ENCODE results near the gene DEGS2.

Gene DEGS2

DNA sequence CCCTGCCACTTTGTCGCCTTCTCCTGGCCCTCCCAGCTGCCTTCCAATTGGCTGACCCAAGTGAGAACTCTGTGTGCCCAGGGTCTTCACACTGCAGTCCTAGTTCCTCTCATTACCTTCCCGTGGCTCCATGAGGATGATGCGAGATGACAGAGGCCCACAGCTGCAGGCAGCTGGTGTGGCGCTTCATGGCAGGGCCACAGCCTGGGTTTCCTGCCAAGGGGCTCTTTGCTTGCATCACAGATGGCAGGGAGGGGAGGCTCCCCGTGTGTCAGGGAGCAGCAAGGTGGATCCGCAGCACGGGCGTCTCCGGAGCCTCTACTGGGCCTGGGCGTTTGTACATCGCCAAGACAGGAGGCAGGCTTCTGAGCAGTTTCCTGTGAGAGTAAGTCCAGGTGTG is 28.9 kb downstream of the DEGS2 start:
- DNase-seq = no peak

DNA sequence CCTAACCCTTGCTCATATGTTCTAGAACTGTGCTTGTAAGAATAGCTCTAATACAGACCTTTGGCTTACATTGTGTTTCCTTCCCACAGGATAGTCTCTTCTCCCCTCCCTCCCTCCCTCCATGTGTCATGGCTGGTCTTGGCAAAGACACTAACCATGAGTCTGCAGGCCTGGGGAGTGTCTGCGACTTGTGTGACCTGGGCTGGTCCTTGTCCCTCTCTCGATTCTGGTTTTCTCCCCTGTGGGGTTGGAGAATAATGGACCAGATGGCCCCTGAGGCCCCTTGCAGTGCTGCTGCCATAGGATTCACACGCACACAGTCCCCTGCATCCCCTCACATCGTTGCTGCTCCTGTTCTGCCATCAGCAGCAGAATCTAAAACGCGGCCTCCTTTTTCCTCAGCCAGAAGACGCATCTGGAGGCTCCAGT is 30.3 kb downstream of the DEGS2 start:
- no peak for DNase-seq

DNA sequence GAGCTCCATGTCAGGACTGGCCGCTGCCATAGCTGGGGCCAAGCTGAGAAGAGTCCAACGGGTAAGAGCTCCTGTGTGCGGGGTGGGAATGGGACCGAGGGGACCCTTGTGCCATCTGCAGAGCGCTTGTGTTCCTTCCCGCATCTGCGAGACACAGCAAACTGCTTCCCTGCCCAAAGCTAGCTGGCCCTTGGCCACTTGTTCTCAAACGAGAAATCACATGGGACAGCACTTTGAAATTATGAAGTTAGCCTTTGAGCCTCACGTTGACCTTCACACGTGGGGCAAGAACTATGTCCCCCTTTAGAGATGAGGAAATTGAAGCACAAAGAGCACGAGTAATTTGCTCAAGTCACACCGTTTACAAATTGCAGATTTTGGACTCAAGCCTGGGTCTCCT is 30.8 kb downstream of the DEGS2 start:
- no peak for DNase-seq

DNA sequence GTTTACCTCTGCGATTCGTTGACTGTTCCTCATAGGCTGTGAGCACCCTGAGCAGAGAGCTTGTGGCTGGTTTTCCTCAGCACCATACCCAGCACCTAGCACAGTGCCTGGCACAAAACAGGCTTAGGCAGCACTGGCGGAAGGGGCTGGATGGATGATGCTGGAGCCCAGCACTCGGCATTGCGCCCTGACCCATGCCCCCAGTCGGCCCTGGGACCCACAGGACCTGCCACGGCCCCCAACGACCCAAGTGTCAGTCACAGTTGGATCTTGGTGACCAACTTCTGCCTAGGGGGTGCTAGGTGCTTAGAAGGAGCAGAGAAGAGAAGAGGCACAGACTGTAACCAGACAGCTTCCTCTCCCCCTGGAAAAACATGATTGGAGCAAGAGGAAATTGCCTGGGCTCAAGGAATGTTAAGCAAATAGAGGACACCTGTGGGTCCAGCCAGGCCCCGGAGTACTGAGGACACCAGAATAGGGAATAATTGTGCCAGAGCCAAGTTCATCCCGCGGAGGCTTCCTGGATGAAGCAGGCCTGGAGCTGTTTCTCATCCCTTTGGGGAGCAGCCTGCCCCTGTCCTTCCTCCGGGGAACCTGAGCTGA is 31.5 kb downstream of the DEGS2 start:
- DNase-seq = no peak

DNA sequence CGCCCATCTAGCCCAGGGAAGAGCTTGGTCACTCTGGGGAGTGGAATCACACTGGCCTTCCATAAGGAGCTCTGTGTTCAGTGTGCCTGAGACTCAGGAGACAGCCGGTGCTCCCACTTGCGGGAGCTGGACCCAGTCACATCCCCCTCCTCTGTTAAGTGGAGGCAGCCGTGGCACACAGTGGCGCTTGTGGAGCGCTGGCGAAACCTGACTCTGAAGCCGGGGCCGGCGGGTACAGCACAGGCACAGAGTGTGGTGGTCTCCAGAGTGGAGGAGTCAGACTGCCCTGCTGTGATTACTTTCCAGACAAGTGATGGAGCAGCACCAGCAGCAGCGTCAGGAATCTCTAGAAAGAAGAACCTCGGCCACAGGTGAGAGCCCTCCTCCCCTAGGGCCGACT is 33.0 kb downstream of the DEGS2 start:
- DNase-seq = no peak

DNA sequence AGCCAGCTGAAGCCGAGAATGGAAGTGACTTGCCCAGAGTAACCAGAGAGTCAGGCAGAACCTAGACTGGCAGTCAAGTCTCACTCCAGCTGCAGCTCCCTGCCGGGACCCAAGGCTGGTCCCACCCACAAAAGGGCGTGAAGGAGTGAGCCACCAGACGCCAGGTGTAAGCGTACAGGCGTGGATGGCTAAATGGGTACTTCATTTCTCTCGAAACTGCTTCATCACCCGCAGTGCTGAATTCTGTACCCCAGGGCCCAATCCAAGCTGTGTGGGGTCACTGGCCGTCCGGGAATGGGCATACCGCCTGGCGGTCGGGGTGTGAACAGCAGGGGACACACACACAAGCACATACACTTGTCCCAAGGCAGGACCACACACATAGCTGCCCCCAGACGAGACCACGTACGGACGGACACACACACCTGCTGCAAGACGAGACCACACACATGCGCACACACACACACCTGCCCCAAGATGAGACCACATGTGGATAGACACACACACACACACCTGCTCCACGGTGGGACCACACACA is 34.8 kb downstream of the DEGS2 start:
- DNase-seq = no peak

DNA sequence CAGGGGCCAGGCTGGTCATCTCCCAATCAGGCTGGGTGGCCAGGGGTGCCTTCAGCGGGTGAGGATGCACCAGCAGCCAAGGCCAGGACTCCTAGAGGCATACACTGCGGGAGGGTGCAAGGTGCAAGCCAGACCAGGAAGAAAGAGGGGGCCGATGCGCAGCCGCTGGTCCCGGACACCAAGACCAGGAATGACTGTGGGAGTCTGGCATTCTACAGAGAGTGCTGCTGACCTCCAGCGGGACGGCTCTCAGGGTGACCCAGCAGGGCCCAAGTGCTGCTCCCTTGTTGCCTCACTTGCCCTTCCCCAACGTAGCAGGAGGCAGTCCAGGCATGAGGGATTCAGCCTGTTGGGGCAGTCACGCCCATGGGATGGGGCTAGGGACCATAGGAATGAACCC is 35.8 kb downstream of the DEGS2 start:
- no peak for DNase-seq

DNA sequence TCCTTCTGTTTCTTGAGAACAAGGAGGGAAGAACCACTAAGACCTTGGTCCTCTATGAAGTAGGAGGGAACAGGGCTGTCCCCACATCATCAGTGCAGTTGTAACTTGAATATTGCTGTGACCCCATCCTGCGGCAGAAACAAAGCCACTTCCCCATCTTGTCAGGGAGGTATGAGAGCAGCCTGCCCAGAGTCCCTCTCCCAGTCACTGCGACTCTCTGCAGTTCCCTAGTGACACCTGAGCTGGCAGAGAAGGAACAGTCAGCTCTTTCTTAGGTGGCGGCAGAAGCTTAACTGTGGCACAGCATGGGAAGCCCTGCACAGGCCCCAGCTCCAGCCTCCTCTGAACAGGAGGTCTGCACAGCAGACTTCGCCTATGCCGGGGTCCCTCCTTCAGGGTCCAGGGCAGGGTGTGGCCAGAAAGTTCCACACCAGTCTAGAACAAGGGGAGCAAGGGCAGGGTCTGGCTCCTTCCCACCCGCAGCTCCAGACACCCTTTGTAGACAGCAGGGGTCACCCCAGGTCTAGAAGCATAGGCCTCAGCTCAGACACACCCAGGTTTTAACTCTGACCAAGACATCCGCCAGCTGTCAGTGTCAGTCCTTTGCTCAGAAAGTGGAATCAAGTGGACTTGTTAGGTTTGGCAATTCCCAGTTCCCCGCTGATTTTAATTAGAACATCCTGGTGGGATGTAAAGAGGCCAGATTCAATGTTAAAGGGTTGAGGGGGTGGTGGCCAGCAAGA is 36.8 kb downstream of the DEGS2 start:
- DNase-seq = no peak

DNA sequence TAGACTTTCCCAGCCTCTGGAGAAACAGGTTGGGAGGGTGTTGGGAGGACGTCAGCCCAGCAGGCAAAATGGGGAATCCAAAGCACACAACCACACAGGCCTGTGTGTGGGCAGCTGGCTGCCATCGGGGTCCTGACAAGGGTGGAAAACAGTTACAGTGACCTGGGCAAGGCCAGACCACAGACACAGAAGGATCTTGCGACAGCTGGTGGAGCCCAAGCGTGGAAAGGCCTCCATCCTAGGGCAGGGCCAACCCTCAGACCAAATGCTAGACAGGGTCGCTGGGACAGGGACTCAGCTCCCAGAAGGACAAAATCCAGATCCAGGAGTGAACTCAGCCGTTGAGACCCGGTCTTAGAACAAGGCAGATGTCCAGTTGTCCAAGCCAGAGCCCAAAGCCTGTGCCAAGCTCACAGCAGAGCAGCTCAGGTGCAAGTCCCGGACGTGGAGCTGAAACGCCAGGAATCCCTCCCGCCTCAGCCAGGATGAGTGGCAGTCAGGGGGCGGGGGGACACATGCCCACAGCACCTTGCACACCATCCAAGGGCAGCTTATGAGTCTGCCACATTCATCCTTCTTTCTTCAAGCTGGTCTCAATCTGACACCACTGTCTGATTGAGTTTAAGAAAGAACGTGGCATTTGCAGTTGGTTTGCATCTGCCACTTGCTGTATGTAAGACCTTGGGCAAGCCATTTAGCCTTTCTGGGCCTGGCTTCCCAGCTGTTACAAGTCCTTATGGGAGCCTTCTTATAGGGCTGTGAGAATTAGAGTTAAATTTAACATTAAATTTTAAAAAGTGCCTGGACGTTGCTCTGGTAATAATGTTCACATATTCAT is 37.6 kb downstream of the DEGS2 start:
- DNase-seq = no peak

DNA sequence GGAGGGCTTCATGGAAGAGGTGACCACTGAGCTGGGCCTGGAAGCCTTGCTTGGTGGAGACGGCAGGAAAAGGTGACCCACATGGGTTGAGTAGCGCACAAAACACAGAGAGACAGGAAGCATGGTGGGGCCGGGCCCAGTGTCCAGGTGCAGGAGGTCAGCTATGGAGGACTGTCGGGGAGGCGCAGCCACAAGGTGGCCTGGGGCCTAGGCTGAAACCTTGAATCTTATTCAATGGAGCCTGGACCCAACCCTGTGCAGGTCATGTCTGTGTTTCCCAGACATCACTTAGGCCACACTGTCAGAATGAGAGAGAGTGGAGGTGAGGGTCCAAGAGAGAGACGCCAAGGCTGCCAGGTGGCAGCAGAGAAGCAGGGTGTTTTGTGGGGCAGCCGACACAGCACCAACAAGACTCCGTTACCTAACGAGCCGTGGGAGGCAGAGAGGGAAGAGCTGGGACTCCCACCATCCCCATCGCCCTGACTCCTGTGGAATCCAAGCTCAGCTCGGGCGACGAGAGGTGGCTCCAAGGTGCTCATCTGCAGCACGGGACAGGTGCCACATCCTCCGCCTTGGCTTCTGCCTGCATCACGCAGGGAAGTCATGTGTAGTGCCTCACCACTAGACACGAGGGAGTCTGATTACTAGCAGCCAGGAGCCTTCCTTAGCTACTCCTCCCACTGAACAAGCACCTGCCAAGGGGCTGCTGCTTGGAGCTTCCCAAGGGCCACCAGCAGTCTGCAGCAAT is 38.7 kb downstream of the DEGS2 start:
- DNase-seq = no peak

DNA sequence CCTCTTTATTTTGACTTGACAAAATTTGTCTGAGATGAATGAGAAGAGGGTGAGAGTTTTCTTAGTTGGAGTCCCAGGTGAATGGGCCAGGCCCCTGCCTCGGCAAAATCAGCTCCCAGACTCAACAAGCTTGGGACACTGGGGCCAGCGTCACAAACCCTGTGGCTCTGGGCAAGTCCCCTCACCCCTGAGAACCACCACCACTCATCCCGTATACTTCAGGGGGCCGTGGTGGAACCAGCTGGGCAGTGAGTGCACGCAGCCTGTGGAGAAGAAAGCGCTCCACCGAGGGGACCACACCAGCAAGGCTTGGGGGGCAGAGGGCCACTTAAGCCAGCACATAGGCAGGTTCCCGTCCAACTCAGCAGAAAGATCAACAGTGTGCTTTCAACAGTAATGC is 40.2 kb downstream of the DEGS2 start:
- no peak for DNase-seq

DNA sequence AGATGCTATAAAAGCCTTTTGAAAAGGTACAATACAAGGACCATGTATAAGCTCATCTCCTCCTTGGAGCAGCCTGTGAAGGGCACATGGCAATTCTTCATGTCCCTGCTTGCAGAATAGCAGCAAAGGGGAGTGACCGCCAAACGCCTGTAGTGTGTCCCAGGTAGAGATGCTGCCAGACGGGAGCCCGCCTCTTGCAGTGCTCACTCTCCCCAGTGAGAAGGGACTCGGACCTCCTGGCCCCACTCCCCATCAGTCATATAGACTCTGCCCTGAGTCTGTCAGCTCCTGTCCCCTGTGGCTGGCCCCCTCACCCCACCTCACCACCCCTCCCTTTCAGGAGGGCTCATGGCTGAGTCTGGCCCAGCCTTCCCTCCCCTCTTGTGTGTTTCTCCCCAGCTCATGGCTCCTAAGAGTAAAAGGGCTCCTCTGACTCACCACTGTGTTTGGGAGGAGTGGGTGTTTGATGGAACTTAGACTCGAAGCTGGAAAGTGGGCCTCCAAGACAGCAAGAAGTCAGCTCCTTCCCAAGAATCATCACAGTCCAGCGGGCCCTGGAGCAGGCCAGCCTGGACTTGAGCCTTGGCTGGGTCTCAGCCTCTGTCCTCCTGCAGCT is 40.9 kb downstream of the DEGS2 start:
- no peak for DNase-seq

DNA sequence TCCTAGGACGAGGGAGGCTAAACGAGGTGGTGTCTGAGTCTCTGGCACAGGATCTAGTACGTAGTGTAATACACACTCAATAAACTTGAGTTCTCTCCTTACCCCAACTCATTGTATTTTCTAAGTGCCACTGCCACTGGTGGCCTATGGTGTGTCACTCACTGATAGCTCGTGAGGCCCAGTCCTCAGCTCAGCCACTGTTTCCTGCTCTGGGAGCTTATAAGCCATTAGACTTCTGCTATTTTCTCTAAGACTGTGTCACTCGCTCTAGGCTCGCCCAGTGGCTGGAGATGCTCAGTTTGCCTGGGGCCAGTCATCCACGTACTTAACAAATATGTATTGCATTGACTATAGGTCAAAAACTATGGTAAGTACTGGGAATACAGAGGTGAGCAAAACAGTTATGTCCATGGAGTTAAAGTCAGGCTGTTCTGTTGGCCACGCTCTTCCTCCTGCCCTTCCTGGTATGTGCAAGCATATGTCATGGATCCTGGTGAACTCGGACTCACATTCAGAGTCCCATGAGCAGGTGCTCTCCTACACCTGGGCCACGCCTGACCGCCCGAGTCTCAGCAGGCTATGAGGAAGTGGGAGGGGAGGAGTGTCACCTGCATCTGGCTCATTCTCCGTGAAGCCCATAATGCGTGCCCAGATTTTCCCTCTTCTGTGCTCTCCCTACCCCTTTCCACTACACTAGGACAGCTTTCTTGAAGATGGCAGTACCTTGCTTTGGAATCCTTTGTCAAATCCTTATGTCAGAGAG is 41.6 kb downstream of the DEGS2 start:
- DNase-seq = no peak

DNA sequence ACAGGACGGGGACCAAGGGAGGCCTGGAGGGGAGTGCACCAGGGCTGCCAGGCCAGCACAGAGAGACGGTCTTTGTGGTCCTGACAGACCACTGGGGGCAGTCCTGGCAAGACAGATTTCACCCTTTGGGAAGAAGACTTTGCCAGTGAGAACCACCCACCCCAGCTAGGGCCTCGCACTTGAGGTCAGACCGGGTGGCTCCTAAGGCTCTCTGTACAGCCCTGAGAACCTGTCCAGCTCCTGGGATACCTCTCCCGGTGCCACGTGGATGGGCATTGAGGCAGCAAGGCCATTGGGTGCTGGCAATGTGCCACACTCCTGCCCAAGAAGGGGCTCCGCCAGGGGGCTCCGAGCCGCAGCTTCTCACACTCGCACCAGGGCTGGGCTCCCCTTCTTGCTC is 42.4 kb downstream of the DEGS2 start:
- DNase-seq = no peak

DNA sequence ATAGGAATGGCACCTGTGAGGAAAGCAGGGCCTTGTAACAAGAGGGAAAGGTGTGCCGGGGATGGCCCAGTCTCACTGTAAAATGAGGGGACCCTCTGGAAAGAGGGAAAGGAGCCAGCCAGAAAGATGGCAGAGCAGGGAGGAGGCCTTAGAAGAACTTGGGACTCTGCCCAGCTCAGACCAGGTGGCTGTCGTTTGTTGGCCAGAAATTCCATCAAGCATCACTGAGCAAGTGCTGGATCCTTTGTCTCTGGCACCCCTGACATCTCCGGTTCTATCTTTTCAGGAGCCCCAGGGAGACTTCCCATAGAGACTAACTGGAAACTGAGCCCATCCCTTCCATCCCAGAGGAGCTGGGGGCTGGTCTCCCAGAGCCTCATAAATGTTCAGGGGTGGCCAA is 43.3 kb downstream of the DEGS2 start:
- DNase-seq = no peak

DNA sequence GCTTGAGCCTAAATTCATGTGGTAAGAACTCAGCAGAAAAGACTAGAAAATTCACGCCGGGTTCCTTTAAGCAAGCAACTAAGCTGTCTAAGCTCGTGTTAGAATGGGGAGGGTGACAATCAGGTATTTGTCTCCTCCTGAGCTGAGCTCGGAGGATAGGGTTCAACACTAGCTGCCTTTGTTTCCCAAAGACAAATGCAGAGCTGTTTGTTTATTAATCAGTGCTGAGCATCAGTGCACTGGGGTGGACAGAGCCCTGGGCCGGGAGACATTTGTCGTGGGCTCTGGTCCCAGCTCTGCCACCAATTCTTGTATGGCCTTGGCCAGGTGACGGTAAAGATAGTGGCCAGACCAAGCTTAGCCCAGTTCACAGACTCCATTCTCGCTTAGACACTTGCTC is 43.7 kb downstream of the DEGS2 start:
- no peak for DNase-seq

DNA sequence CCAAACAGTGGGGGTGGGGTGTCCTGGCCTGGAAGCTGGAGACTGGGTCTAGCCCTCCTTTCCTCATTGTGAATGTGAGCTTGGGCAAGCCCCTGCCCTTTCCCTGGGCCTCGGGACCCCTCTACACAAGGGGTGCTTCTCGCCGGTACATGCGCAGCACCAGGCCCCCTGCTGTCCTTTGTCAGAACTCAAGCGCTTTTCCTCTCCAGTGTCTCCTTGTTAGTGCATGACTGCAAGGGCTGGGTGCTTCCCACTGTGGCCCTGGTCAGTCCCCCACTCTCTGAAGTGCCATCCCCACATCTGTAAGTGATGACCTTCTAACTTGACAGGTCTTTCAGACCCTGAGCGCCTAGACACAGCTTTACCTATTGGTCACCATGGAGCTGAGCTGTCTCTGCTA is 44.2 kb downstream of the DEGS2 start:
- DNase-seq = no peak

DNA sequence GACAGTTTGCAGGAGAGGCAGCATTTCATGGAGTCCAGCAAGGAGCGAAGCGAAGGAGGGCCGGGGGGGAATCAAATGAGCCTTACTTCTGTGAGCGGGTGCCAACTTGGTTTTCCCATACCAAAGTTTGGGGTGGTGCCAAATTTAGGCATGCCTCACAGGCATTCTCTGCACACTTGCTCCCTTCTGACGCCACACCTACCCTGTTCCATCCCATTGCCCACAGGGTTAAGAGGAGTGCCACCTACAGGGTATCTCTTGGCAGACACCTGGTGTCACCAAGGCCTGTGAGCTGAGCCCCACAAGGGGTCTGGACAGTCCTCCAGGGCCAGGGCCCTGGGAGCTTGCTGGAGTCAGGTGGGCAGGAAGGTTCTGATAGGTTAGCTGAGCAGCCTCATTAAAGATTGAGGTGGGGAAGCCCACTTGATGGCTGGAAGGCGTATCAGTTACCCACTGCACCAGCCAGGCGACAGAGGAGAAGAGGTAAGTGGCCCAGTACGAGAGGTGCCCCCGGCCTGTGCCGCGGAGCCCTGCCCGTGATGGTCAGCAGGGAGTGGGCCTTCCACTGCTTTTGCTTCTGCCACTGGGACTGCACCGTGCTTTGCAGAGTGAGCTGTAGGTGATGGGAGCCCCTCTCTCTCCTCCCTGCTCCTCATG is 45.2 kb downstream of the DEGS2 start:
- DNase-seq = no peak

DNA sequence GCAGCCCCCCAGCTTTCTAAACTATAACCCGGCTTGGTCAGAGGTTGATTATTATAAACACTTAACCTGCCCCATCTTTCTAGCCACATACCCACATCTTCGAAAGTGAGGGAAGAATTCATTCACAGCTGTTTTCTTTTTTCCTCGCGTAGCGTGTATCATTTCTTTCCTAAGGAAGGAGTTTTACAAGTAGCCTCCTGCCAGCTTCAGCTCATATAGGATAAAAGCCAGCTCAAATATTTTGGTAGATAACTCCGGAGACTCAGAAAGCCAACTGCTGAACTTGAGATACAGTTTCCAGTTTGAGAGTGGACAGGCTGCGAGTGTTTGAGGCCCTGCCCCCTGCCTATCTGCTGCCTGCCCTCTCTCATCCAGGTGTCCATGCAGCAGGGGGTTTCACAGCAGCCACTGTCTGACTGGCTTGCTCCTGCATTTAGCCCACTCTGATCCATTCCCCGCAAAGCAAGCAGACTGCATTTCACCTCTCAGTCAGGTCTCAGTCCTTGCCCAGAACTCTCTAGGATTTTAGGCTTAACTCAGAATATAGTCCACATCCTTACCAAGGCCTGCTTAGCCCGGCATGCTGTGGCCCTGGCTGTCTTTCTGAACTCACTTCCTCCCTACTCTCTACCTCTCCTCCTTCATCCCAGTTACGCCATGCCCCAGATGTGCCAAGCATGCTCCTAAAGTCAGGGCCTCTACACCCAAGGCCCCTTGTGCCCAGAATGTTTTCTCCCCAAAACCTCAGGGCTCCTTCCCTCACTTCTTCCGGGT is 47.3 kb downstream of the DEGS2 start:
- no peak for DNase-seq

DNA sequence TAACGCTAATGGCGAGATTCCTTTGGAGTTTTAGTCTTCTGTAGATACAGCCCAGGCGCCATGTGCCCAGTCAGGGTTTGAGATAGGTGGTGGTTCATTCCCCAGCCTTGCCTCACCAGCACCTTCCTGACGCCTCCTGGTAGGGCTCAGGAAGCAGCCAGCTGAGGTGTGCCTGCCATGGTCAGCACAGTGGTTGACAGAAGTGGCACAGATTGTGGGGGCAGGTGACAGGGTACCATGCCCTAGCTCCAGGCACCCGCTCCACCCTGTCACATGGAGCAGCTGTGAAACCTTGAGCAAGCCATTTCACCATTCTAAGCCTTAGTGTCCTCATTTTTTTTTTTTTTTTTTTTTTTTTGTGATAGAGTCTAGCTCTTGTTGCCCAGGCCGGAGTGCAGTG is 48.6 kb downstream of the DEGS2 start:
- DNase-seq = no peak

DNA sequence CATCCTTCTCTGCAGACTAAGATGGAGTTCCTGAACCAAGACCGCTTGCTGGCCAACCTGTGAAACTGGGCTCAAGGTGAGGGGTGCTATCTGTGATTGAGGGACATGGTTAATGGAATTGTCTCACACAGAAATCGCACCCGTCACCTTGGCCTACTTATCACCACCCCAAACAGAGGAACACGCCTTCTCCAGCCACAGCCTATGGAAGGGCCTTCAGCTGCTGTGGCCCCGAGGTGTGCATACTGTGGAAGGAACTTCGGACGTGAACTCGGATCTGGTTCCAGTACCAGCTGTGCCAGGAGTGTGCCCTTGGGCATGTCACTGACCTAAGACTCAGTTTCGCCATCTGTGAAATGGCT is 49.9 kb downstream of the DEGS2 start:
- DNase-seq = no peak

Data from NCI-H1092 treated with DMSO at 0.1 percent for 48 hours (cell line).